ENCODE data around the gene ZNF346.

Gene ZNF346

DNA sequence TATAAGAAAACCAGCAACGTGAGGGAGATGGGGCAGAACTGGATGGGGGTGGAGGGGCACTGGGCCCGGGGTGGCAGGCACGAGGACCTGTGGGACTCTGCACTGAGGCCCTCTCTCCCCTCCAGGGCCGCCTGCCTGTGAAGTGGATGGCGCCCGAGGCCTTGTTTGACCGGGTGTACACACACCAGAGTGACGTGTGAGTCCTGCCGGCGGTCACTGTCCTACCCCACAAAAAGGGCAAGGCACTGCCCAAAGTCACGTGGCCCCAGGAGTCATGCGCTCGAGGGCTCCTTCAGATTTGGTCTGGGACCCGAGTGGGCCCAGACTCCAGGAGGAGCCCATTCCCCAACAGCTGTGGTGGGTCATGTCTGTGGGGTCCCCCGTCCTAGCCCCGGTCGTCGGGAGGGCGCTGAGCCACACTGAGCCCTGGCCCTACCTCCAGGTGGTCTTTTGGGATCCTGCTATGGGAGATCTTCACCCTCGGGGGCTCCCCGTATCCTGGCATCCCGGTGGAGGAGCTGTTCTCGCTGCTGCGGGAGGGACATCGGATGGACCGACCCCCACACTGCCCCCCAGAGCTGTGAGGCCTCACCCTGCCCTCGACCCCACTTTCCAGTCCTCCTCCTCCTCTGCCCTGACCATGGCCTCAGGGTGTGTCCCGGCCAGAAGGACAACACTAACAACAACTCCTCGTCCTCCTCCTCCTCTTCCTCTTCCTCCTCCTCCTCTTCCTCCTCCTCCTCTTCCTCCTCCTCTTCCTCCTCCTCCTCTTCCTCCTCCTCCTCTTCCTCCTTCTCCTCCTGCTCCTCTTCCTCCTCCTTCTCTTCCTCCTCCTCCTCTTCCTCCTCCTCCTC, 73.9 kb downstream of the ZNF346 start:
- no peak overlapping the region for H3K18ac ChIP-seq (ENCODE audit: low read length)
- no peak overlapping the region for H3K9ac ChIP-seq (ENCODE audit: low read length)
- H3K23ac ChIP-seq (ENCODE audit: low read length), result no peak overlapping the region
- no peak overlapping the region for H2AK5ac ChIP-seq (ENCODE audit: low read length)
- H3K79me1 ChIP-seq (ENCODE audit: low read length), result no peaks in the 10 kb centered on the region
- H3K36me3 ChIP-seq (ENCODE audit: control insufficient read depth, insufficient read depth, low read length), result no peaks in the 10 kb centered on the region
- no peaks in the 10 kb centered on the region for H3K79me2 ChIP-seq (ENCODE audit: control insufficient read depth, insufficient read depth, low read length)
- DNase-seq, result no peak
- H3K4me2 ChIP-seq (ENCODE audit: low read length), result no peak overlapping the region
- no peak overlapping the region for H3K4ac ChIP-seq (ENCODE audit: low read depth, low read length)
- no peak overlapping the region for H2BK120ac ChIP-seq (ENCODE audit: low read depth, low read length)
- no peaks in the 10 kb centered on the region for H3K4me1 ChIP-seq (ENCODE audit: control insufficient read depth, low read depth, low read length)
- H3K27ac ChIP-seq (ENCODE audit: low read depth, low read length), result no peak overlapping the region
- H3K56ac ChIP-seq (ENCODE audit: low read length), result no peak overlapping the region
- H3K27me3 ChIP-seq (ENCODE audit: insufficient read depth, low read length, poor library complexity), result no peaks in the 10 kb centered on the region
- WGBS (ENCODE audit: extremely low coverage, insufficient coverage, low lambda C conversion rate), result no CpG with 5 or more reads among the region's 29 CpGs
- H2BK5ac ChIP-seq (ENCODE audit: low read length), result no peak overlapping the region
- H4K8ac ChIP-seq (ENCODE audit: low read depth, low read length), result no peak overlapping the region
- no peak overlapping the region for H4K5ac ChIP-seq (ENCODE audit: low read length)
- H3K4me3 ChIP-seq (ENCODE audit: low read length), result no peak overlapping the region
- no peak overlapping the region for H2BK15ac ChIP-seq (replicated peaks; ENCODE audit: low read depth)

DNA sequence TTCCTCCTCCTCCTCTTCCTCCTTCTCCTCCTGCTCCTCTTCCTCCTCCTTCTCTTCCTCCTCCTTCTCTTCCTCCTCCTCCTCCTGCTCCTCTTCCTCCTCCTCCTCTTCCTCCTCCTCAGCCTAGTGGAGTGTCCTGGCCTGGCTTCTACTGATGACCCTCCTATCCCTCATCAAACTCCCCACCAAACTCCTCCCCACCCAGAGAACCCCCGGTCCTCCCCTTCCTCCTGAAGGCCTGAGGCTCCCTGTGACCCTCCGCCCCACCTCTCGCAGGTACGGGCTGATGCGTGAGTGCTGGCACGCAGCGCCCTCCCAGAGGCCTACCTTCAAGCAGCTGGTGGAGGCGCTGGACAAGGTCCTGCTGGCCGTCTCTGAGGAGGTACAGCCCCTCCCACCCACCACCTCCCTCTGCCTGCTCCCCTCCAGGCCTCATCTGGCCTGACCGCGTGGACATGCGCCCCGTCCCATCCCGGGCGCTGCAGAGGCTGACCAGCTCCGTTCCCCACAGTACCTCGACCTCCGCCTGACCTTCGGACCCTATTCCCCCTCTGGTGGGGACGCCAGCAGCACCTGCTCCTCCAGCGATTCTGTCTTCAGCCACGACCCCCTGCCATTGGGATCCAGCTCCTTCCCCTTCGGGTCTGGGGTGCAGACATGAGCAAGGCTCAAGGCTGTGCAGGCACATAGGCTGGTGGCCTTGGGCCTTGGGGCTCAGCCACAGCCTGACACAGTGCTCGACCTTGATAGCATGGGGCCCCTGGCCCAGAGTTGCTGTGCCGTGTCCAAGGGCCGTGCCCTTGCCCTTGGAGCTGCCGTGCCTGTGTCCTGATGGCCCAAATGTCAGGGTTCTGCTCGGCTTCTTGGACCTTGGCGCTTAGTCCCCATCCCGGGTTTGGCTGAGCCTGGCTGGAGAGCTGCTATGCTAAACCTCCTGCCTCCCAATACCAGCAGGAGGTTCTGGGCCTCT, 74.8 kb downstream of the ZNF346 start:
- Histone ChIP-seq H2BK15ac (replicated peaks; ENCODE audit: low read depth) (no peak overlapping the region), H3K4me3 (ENCODE audit: low read length) (no peak overlapping the region), H3K56ac (ENCODE audit: low read length) (no peak overlapping the region)

DNA sequence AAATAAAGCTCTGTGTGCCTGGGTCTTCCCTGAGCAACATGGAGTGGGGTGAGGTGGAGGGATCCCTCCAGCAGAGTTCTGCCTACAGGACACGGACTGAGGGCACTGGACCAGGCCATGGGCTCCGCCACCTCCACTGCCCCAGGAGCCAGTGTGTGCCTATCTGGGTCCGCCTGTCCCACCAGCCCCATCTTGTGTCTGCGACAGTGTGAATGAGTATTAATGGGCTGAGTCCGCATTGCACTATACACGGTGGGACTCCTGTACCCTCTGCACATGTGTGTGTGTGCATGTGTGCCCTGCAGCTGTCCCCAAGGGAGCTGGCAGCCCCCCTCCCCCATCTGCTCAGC, 75.6 kb downstream of the ZNF346 start:
- Histone ChIP-seq H3K4me2 (ENCODE audit: low read length) (no peak overlapping the region), H3K79me2 (ENCODE audit: control insufficient read depth, insufficient read depth, low read length) (no peaks in the 10 kb centered on the region), H2BK15ac (replicated peaks; ENCODE audit: low read depth) (no peak overlapping the region), H3K18ac (ENCODE audit: low read length) (no peak overlapping the region), H3K27ac (ENCODE audit: low read depth, low read length) (no peak overlapping the region), H3K27me3 (ENCODE audit: insufficient read depth, low read length, poor library complexity) (no peaks in the 10 kb centered on the region), H3K79me1 (ENCODE audit: low read length) (no peaks in the 10 kb centered on the region), H4K8ac (ENCODE audit: low read depth, low read length) (no peak overlapping the region), H3K4me3 (ENCODE audit: low read length) (no peak overlapping the region), H3K23ac (ENCODE audit: low read length) (no peak overlapping the region), H2BK5ac (ENCODE audit: low read length) (no peak overlapping the region), H3K4ac (ENCODE audit: low read depth, low read length) (no peak overlapping the region), H2AK5ac (ENCODE audit: low read length) (no peak overlapping the region), H3K36me3 (ENCODE audit: control insufficient read depth, insufficient read depth, low read length) (no peaks in the 10 kb centered on the region), H3K4me1 (ENCODE audit: control insufficient read depth, low read depth, low read length) (no peaks in the 10 kb centered on the region), H3K56ac (ENCODE audit: low read length) (no peak overlapping the region), H3K9ac (ENCODE audit: low read length) (no peak overlapping the region), H4K5ac (ENCODE audit: low read length) (no peak overlapping the region), H2BK120ac (ENCODE audit: low read depth, low read length) (no peak overlapping the region)
- no CpG with 5 or more reads among the region's 6 CpGs for WGBS (ENCODE audit: extremely low coverage, insufficient coverage, low lambda C conversion rate)
- no peak for DNase-seq

More for the DNA sequence above, 74.8 kb downstream of the ZNF346 start:
- no peaks in the 10 kb centered on the region for H3K79me1 ChIP-seq (ENCODE audit: low read length)
- no peak overlapping the region for H3K23ac ChIP-seq (ENCODE audit: low read length)
- no peak overlapping the region for H3K18ac ChIP-seq (ENCODE audit: low read length)
- no peak overlapping the region for H3K4me2 ChIP-seq (ENCODE audit: low read length)
- H3K27me3 ChIP-seq (ENCODE audit: insufficient read depth, low read length, poor library complexity), result no peaks in the 10 kb centered on the region
- no peak overlapping the region for H4K8ac ChIP-seq (ENCODE audit: low read depth, low read length)
- no peak overlapping the region for H2BK5ac ChIP-seq (ENCODE audit: low read length)
- no peaks in the 10 kb centered on the region for H3K79me2 ChIP-seq (ENCODE audit: control insufficient read depth, insufficient read depth, low read length)
- no peak overlapping the region for H2AK5ac ChIP-seq (ENCODE audit: low read length)
- no peak overlapping the region for H3K9ac ChIP-seq (ENCODE audit: low read length)
- no peaks in the 10 kb centered on the region for H3K36me3 ChIP-seq (ENCODE audit: control insufficient read depth, insufficient read depth, low read length)
- no peak overlapping the region for H2BK120ac ChIP-seq (ENCODE audit: low read depth, low read length)
- WGBS (ENCODE audit: extremely low coverage, insufficient coverage, low lambda C conversion rate), result no CpG with 5 or more reads among the region's 30 CpGs
- no peak overlapping the region for H3K27ac ChIP-seq (ENCODE audit: low read depth, low read length)
- H4K5ac ChIP-seq (ENCODE audit: low read length), result no peak overlapping the region
- no peak for DNase-seq
- H3K4ac ChIP-seq (ENCODE audit: low read depth, low read length), result no peak overlapping the region
- H3K4me1 ChIP-seq (ENCODE audit: control insufficient read depth, low read depth, low read length), result no peaks in the 10 kb centered on the region

DNA sequence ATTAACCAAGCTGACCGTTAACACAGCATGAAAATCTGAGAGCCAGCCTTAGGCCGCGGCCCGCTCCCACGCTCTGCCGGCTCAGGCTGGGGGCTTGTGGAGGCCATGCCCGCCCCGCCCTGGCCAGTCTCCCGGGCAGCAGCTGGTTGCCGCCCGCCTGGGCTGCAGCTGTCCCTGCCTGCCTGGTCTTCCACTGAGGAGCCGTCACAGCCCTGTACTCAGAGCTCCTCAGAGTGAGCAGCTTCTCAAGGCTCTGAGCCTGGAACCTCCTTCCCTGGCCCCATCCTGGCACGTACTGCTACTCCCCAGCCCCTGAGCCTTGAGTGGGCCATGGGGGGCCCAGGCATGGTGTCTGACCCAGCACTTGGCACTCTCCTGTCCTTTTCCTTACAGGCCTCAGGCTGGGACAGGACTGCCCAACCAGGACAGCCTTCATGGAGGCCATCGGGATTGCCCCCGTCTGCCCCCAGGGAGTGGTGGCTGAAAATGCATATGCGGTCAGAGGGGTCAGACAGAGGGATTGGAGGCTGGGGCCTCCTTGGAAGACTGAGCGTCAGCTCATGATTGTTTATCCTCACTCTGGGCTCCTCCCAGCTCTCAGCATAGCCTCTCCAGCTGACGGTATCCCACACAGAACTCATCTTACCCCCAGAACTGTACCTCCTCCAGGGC, 76.1 kb downstream of the ZNF346 start:
- no peak overlapping the region for H3K4me3 ChIP-seq (ENCODE audit: low read length)
- H3K9ac ChIP-seq (ENCODE audit: low read length), result no peak overlapping the region
- no peaks in the 10 kb centered on the region for H3K4me1 ChIP-seq (ENCODE audit: control insufficient read depth, low read depth, low read length)
- H3K4ac ChIP-seq (ENCODE audit: low read depth, low read length), result no peak overlapping the region
- no peak overlapping the region for H3K23ac ChIP-seq (ENCODE audit: low read length)
- no peak overlapping the region for H2BK120ac ChIP-seq (ENCODE audit: low read depth, low read length)
- H4K8ac ChIP-seq (ENCODE audit: low read depth, low read length), result no peak overlapping the region
- no CpG with 5 or more reads among the region's 18 CpGs for WGBS (ENCODE audit: extremely low coverage, insufficient coverage, low lambda C conversion rate)
- no peak overlapping the region for H3K4me2 ChIP-seq (ENCODE audit: low read length)
- no peaks in the 10 kb centered on the region for H3K36me3 ChIP-seq (ENCODE audit: control insufficient read depth, insufficient read depth, low read length)
- no peaks in the 10 kb centered on the region for H3K79me1 ChIP-seq (ENCODE audit: low read length)
- no peaks in the 10 kb centered on the region for H3K79me2 ChIP-seq (ENCODE audit: control insufficient read depth, insufficient read depth, low read length)
- H2AK5ac ChIP-seq (ENCODE audit: low read length), result no peak overlapping the region
- H2BK15ac ChIP-seq (replicated peaks; ENCODE audit: low read depth), result no peak overlapping the region
- no peak for DNase-seq
- H3K27me3 ChIP-seq (ENCODE audit: insufficient read depth, low read length, poor library complexity), result no peaks in the 10 kb centered on the region
- H3K27ac ChIP-seq (ENCODE audit: low read depth, low read length), result no peak overlapping the region
- H3K56ac ChIP-seq (ENCODE audit: low read length), result no peak overlapping the region
- H3K18ac ChIP-seq (ENCODE audit: low read length), result no peak overlapping the region
- H2BK5ac ChIP-seq (ENCODE audit: low read length), result no peak overlapping the region
- no peak overlapping the region for H4K5ac ChIP-seq (ENCODE audit: low read length)

DNA sequence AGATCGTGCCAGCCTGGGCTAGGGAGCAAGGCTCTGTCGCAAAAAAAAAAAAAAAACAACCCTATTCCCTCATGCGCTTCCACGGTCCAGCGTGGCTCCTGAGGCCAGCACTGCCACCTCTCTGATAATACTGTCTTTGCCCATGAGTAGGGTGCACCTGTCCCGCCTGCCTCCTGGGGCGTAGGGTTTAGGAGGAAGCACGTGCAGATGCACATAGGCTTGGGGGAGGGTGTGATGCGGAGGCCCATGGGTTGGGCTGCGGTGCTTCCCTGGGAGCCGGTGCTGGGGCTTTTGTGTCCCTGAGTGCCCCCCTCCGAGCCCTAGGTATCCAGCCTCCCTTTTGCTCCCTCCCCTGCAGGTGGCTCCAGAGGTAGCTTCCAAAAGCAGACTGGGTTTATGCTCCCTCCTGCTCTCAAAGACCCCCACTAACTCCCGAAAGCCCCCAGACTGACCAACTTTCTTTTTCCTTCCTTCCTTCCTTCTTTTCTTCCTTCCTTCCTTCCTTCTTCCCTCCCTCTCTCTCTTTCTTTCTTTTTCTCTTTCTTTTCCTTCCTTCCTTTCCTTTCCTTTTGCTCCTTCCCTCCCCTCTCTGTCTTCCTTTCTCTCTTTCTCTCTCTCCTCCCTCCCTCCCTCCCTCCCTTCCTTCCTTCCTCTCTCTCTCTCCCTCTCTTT, 77.1 kb downstream of the ZNF346 start:
- H4K5ac ChIP-seq (ENCODE audit: low read length), result no peak overlapping the region
- H3K23ac ChIP-seq (ENCODE audit: low read length), result no peak overlapping the region
- H3K79me1 ChIP-seq (ENCODE audit: low read length), result no peaks in the 10 kb centered on the region
- no peak overlapping the region for H3K18ac ChIP-seq (ENCODE audit: low read length)
- H3K4me2 ChIP-seq (ENCODE audit: low read length), result no peak overlapping the region
- no CpG with 5 or more reads among the region's 13 CpGs for WGBS (ENCODE audit: extremely low coverage, insufficient coverage, low lambda C conversion rate)
- no peak overlapping the region for H2BK120ac ChIP-seq (ENCODE audit: low read depth, low read length)
- H4K8ac ChIP-seq (ENCODE audit: low read depth, low read length), result no peak overlapping the region
- DNase-seq, result no peak
- no peak overlapping the region for H2BK15ac ChIP-seq (replicated peaks; ENCODE audit: low read depth)
- H3K9ac ChIP-seq (ENCODE audit: low read length), result no peak overlapping the region
- H3K4ac ChIP-seq (ENCODE audit: low read depth, low read length), result no peak overlapping the region
- H2AK5ac ChIP-seq (ENCODE audit: low read length), result no peak overlapping the region
- H3K36me3 ChIP-seq (ENCODE audit: control insufficient read depth, insufficient read depth, low read length), result no peaks in the 10 kb centered on the region
- no peak overlapping the region for H3K4me3 ChIP-seq (ENCODE audit: low read length)
- no peak overlapping the region for H3K27ac ChIP-seq (ENCODE audit: low read depth, low read length)
- H3K27me3 ChIP-seq (ENCODE audit: insufficient read depth, low read length, poor library complexity), result no peaks in the 10 kb centered on the region
- H3K56ac ChIP-seq (ENCODE audit: low read length), result no peak overlapping the region
- H3K4me1 ChIP-seq (ENCODE audit: control insufficient read depth, low read depth, low read length), result no peaks in the 10 kb centered on the region
- no peak overlapping the region for H2BK5ac ChIP-seq (ENCODE audit: low read length)
- no peaks in the 10 kb centered on the region for H3K79me2 ChIP-seq (ENCODE audit: control insufficient read depth, insufficient read depth, low read length)

Data from mesendoderm (in vitro differentiated cells).